OCI-LY1 (cell line): ENCODE measurements around the gene LRRC8E.

Experiments
- H2AFZ ChIP-seq: fragments of 200-600 bp; sonication (generic), shearing (Covaris generic); 2 replicates; pipeline ENCODE4 v1.6.0; 2014; ENCODE audit warnings: antibody characterized with exemption, mild to moderate bottlenecking, low read length
- H3F3A ChIP-seq: fragments of 200-600 bp; sonication (generic), shearing (Covaris generic); 2 replicates; pipeline ENCODE4 v1.6.0; 2014; ENCODE audit warnings: mild to moderate bottlenecking, antibody characterized with exemption, low read length, moderate library complexity; ENCODE audit not compliant: insufficient read depth
- H3K27ac ChIP-seq: fragments of 200-600 bp; sonication (generic); 2 replicates; pipeline ENCODE4 v1.5.1; 2014; ENCODE audit warnings: low read length, mixed run types, mild to moderate bottlenecking, low read depth; ENCODE audit not compliant: poor library complexity, severe bottlenecking
- H3K27me3 ChIP-seq: fragments of 200-600 bp; sonication (generic); 2 replicates; pipeline ENCODE4 v1.6.0; 2014; ENCODE audit warnings: antibody characterized with exemption, mild to moderate bottlenecking, low read length, moderate library complexity; ENCODE audit not compliant: insufficient read depth
- H3K36me3 ChIP-seq: fragments of 200-600 bp; sonication (generic); 2 replicates; pipeline ENCODE4 v1.6.1; 2014; ENCODE audit warnings: mild to moderate bottlenecking, antibody characterized with exemption, low read length, moderate library complexity, mixed read lengths; ENCODE audit not compliant: insufficient read depth
- H3K4me1 ChIP-seq: fragments of 200-600 bp; sonication (generic); 2 replicates; pipeline ENCODE4 v1.5.1; 2014; ENCODE audit warnings: mild to moderate bottlenecking, low read length, moderate library complexity; ENCODE audit not compliant: insufficient read depth, severe bottlenecking
- H3K4me2 ChIP-seq: fragments of 200-600 bp; sonication (generic), shearing (Covaris generic); 2 replicates; pipeline ENCODE4 v1.6.1; 2014; ENCODE audit warnings: low read length
- H3K4me3 ChIP-seq: fragments of 200-600 bp; sonication (generic); 2 replicates; pipeline ENCODE4 v1.5.1; 2014; ENCODE audit warnings: low read length, low read depth, mild to moderate bottlenecking, mixed read lengths; ENCODE audit not compliant: poor library complexity, severe bottlenecking
- H3K79me2 ChIP-seq: fragments of 200-600 bp; shearing (Covaris generic); 2 replicates; pipeline ENCODE4 v1.6.1; 2016; ENCODE audit warnings: mixed run types, low read length, mixed read lengths; ENCODE audit not compliant: insufficient read depth
- H3K9ac ChIP-seq: fragments of 200-600 bp; sonication (generic), shearing (Covaris generic); 2 replicates; pipeline ENCODE4 v1.6.1; 2014; ENCODE audit warnings: mild to moderate bottlenecking, low read length, mixed read lengths
- H3K9me2 ChIP-seq: fragments of 200-600 bp; sonication (generic), shearing (Covaris generic); 2 replicates; pipeline ENCODE4 v1.6.1; 2014; ENCODE audit warnings: low read depth, mild to moderate bottlenecking, low read length, mixed read lengths
- H3K9me3 ChIP-seq: fragments of 200-600 bp; shearing (Covaris generic); 2 replicates; pipeline ENCODE4 v1.6.1; 2014; ENCODE audit warnings: low read length, mixed read lengths
- H4K20me1 ChIP-seq: fragments of 200-600 bp; sonication (generic), shearing (Covaris generic); 2 replicates; pipeline ENCODE4 v1.6.0; 2016; ENCODE audit warnings: mild to moderate bottlenecking, low read length; ENCODE audit not compliant: insufficient read depth
- CTCF ChIP-seq: fragments of 200-600 bp; sonication (generic), shearing (Covaris generic); IDR thresholded peaks from 2 replicates; pipeline ENCODE4 v1.5.1; 2017; ENCODE audit warnings: mild to moderate bottlenecking, antibody characterized with exemption, low read length, moderate library complexity, mixed read lengths
- EZH2 ChIP-seq: fragments of 200-600 bp; sonication (generic), shearing (Covaris generic); IDR thresholded peaks from 2 replicates; pipeline ENCODE4 v1.8.0; 2017; ENCODE audit warnings: borderline replicate concordance, mixed run types, mild to moderate bottlenecking, antibody characterized with exemption, low read length, moderate library complexity, mixed read lengths

Gene LRRC8E

GRCh38 chr19:7934766-7935165 is 46.5 kb downstream of the LRRC8E start:
- Histone ChIP-seq H3K36me3 (peaks cover 88% of the 10 kb centered on the region), H3K4me3 (no peak overlapping the region)
- TF ChIP-seq CTCF, result no peak
- TF ChIP-seq EZH2, result no peak

GRCh38 chr19:7940841-7941240 is 52.5 kb downstream of the LRRC8E start:
- no peaks in the 10 kb centered on the region for H4K20me1 ChIP-seq
- no peak overlapping the region for H3K9ac ChIP-seq
- peaks cover 4% of the 10 kb centered on the region; the same call in 1 of the 2 replicates for H3K79me2 ChIP-seq
- no peaks in the 10 kb centered on the region for H3K9me2 ChIP-seq
- TF ChIP-seq CTCF (no peak), EZH2 (no peak)
- peaks cover 54% of the 10 kb centered on the region for H3K36me3 ChIP-seq
- peaks cover 24% of the 10 kb centered on the region for H3K4me1 ChIP-seq
- no peak overlapping the region for H2AFZ ChIP-seq
- H3F3A ChIP-seq, result no peaks in the 10 kb centered on the region
- H3K27ac ChIP-seq, result no peak overlapping the region
- no peaks in the 10 kb centered on the region for H3K27me3 ChIP-seq
- H3K4me2 ChIP-seq, result no peak overlapping the region
- H3K4me3 ChIP-seq, result no peak overlapping the region
- H3K9me3 ChIP-seq, result no peaks in the 10 kb centered on the region

More at GRCh38 chr19:7934766-7935165, 46.5 kb downstream of the LRRC8E start:
- Histone ChIP-seq H3K4me1 (no peaks in the 10 kb centered on the region), H3K27ac (no peak overlapping the region), H3K9me2 (no peaks in the 10 kb centered on the region), H3F3A (no peaks in the 10 kb centered on the region), H3K79me2 (no peaks in the 10 kb centered on the region), H3K27me3 (no peaks in the 10 kb centered on the region), H3K9ac (no peak overlapping the region), H3K4me2 (no peak overlapping the region), H2AFZ (no peak overlapping the region), H4K20me1 (no peaks in the 10 kb centered on the region), H3K9me3 (no peaks in the 10 kb centered on the region)

GRCh38 chr19:7941895-7942596 is 53.7 kb downstream of the LRRC8E start:
- Histone ChIP-seq H3K79me2 (peaks cover 4% of the 10 kb centered on the region; the same call in 1 of the 2 replicates), H3K27ac (no peak overlapping the region)

More at GRCh38 chr19:7941895-7942596, 53.7 kb downstream of the LRRC8E start:
- Histone ChIP-seq H3K36me3 (peaks cover 42% of the 10 kb centered on the region), H3F3A (no peaks in the 10 kb centered on the region), H3K4me3 (peak overlapping the region; percentile 88), H4K20me1 (no peaks in the 10 kb centered on the region), H2AFZ (no peak overlapping the region), H3K9me3 (no peaks in the 10 kb centered on the region), H3K4me2 (peak overlapping the region; percentile 62), H3K27me3 (no peaks in the 10 kb centered on the region), H3K9me2 (no peaks in the 10 kb centered on the region), H3K4me1 (peaks cover 24% of the 10 kb centered on the region), H3K9ac (peak overlapping the region; percentile 93; the same call in 1 of the 2 replicates)
- TF ChIP-seq EZH2 (no peak), CTCF (no peak)
